ENCODE measurements around the gene TEX44.
"Not testable (repeated sequence)": the region's sequence is repeated elsewhere in the genome, so short reads cannot be mapped to it uniquely, and the experiment has no call there.

TEX44 gene

GRCh38 chr2:231571661-231572191 lies 20.9 kb upstream of the TEX44 start:
- DNase-seq (ENCODE audit: low spot score) = no peak

DNA sequence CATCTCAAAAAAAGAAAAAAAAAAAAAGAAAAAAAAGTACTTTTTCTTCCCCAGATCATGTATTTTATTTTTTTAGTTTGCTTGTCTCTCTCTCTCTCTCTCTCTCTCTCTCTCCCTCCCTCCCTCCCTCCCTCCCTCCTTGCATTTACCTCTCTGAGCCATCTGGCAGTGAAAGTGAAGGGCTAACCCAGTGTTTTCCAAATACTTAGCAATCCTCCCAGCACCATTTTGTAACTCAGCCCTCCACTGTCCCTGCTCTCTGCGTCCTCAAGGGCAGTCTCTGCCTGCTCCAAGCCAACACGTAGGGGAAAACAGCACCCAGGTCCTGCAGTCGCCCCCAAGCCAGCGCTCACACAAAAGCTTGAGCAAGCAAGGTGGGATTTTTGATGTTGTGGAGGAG lies 19.6 kb upstream of the TEX44 start:
- DNase-seq (ENCODE audit: low spot score) = no peak

- no peak for DNase-seq (ENCODE audit: low spot score)
These were observed 18.8 kb upstream of the TEX44 start for GRCh38 chr2:231573698-231574421.

DNA sequence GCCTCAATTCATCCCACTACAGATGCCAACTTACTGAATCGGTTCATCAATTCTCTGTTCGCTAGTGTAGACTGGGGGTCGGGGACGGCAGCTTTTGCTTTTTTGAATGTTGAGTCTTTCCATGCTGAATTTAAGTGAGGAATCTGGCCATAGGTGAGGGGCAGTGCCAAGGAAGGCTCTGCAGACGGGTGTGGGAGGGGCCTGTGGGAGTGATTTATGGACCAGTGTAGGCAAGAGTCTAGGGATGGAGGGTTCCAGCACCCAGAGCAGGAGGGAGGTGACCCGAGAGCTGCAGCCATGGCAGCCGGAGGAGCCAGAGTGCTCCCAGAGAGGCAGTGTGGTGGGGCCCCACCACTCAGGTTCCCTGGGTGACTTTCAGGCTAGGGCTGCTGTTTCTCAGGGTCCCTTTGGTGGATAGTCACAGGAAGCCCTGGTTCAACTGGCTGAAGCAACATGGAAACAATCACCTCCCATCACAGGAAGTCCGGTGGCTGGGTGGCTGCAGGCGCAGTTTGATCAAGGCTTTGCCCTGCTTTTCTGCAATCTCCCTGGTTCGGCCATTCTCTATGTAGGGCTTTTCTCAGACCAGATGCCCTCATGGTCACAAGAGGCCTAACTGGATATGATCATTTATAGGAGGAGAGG lies 16.9 kb upstream of the TEX44 start:
- DNase-seq (ENCODE audit: low spot score) = no peak

GRCh38 chr2:231576465-231576864 lies 16.2 kb upstream of the TEX44 start:
- DNase-seq (ENCODE audit: low spot score) = no peak

- not testable (repeated sequence) for DNase-seq (ENCODE audit: low spot score)
These were observed 14.0 kb upstream of the TEX44 start for GRCh38 chr2:231578655-231579054.

DNA sequence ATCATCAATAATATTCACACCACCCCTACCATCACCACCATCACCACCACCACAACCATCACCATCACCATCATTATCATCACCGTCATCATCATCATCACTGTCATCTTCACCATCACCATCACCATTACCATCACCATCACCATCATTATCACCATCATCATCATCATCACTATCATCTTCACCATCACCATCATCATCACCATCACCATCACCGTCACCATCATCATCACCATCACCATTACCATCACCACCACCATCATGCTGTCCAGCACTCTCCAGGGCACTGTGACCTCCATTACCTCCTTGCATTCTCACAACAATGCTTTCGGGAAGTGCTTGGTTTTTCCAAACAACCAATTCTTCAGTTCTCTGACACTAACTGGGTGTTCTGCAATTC lies 13.1 kb upstream of the TEX44 start:
- no peak for DNase-seq (ENCODE audit: low spot score)

DNA sequence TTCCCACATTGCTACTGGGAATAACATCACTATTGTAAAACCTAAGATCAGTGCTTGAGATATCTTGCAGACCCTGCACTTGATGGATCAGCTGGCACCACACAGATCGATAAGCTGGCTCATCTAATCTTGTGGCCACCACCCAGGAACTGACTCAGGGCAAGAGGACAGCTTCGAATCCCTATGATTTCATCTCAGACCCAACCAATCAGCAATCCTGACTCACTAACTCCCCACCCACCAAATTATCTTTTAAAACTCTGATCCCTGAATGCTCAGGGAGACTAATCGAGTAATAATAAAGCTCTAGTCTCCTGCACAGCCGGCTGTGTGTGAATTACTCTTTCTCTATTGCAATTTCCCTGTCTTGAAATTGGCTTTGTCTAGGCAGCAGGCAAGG lies 11.3 kb upstream of the TEX44 start:
- DNase-seq (ENCODE audit: low spot score) = no peak

DNA sequence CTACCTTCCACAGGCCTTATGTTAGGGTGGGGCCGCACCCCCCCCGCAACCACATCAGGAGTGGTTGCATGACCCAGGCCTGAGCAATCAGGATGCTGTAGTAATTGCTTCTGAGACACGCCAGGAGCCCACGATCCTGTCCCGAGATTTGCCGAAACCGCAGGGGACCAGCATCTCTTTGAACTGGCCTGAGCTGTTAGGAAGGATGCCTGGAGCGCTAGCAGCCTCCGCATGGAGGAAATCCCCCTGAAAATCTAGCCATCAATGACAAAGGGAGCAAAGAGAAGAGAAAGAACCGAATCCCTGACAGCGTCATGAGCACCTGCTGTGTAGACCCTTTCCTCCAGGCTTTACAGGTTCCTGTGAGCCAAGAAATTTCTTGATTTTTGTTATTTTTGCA lies 8.7 kb upstream of the TEX44 start:
- no peak for DNase-seq (ENCODE audit: low spot score)

- DNase-seq (ENCODE audit: low spot score) = not testable (repeated sequence)
These were observed 4.9 kb upstream of the TEX44 start for GRCh38 chr2:231587744-231588143.

GRCh38 chr2:231589656-231590055 lies 3.0 kb upstream of the TEX44 start:
- no peak for DNase-seq (ENCODE audit: low spot score)

DNA sequence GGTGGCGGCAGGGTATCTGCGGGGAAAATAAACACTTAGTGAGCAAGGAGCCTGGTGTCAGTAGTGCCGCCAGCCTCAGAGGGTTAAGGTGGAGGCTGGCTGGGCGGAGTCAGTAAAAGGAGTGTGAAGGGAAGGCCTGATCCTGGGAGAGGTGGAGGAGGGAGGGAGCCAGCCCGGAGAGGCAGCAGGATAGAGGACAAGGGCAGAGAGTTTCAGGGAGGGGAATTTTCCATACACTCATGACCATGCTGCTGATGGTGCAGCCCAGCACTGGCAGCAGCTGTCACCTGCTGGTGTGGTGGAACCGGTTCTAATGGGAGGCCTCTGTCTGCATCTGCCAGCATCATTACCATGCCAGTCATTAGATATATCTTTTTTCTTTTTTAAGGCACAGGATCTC lies 2.0 kb upstream of the TEX44 start:
- DNase-seq (ENCODE audit: low spot score) = no peak

DNA sequence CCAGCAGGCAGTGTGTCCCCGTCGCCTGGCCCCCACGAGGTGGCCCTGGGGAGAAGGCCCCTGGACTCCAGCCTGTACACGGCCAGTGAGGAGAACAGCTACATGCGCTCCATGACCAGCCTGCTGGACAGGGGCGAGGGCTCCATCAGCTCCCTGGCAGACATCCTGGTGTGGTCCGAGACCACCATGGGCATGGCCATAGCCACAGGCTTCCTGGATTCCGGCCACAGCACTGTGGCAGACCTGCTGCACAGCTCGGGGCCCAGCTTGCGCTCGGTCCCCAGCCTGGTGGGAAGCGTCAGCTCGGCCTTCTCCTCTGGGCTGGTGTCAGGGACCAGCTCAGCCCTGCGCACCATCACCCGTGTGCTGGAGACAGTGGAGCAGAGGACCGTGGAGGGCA lies 1.0 kb downstream of the TEX44 start:
- DNase-seq (ENCODE audit: low spot score) = no peak

GRCh38 chr2:231597014-231597611 lies 4.4 kb downstream of the TEX44 start:
- DNase-seq (ENCODE audit: low spot score) = no peak

DNA sequence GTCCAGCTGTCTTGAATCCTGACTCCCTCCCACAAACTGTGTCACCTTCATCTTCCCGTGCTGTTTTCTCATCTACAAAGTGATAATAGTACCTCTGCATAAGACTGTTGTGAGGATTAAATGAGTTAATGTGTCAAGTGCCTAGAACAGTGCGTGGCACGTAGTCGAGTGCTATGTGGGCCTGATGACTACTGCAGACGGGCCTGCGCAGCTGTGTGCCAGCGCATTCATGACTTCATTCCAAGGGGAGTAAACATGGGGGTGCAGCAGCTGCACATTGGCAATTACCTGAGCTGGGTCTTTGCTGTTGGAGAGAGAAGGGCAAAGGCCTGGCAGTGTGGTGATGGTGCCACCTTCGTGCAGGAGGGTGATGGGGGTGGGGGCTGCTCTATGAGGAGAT lies 5.0 kb downstream of the TEX44 start:
- DNase-seq (ENCODE audit: low spot score) = no peak

DNA sequence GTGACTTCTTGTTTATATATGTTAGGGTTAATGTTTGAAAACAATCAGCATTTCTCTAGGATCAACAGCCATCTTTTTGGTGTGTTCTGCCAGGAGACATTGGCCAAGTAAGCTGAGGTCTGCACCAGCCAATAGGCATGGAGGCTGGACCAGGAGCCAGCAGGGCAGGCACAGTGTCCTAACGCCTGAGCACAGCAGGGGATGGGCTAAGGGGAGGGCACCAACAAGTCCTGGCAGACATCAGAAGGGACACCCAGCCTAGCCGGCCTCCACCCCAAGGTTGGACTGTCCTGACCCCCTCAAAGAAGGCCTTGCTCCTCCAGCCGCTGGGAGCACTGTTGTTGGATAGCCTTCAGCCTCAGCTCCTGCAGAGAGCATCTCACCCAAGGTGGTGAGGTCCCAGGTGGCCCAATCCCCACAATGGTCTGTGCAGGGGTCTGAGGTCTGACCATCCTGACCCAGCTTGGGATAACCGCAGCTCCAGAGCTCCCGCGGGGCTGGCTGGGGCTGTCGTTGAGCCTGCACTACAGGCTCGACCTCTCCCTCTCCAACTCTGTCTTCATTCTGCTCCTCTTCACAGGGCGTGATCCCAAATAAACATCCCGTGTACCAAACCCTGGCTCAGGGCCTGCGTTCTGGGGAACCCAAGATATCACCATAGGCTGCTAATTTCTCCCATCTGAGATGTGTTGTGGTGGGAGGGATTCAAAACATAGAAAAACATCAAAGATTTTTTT lies 8.1 kb downstream of the TEX44 start:
- no peak for DNase-seq (ENCODE audit: low spot score)

DNA sequence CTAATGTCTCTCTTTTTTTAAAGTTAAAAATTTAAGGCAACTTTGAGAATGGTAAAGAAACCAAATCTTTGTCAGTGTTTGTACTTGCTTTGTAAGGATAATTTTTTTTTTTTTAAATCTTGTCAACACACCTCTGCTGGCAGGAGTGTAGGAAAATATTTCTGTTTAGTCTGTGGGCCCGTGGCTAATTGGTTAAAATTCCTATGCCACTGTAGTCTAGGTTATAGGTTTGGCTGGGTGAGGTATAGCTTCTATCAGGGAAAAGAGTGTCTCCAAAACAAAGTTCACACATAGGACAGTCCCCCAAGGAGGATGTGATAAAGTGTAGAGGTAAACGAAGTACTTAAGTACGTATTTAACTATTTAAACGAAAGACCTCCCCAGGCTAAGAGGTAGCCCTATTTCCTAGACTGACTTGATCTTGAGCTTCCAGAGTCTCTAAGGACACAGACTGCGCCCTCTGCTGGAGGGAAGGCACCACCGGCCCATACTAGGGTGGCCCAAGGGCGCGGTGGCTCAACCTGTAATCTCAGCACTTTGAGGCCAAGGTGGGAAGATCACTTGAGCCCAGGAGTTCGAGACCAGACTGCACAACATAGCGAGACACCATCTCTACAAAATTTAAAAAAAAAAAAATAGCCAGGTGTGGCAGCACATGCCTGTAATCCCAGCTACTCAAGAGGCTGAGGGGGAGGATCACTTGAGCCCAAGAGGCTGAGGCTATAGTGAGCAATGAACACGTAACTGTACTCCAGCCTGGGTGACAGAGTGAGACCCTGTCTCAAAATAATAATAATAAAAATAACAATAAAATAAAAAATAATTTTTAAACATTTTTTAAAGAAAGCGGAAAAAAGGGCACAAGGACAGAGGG lies 8.9 kb downstream of the TEX44 start:
- DNase-seq (ENCODE audit: low spot score) = peak; percentile 83

DNA sequence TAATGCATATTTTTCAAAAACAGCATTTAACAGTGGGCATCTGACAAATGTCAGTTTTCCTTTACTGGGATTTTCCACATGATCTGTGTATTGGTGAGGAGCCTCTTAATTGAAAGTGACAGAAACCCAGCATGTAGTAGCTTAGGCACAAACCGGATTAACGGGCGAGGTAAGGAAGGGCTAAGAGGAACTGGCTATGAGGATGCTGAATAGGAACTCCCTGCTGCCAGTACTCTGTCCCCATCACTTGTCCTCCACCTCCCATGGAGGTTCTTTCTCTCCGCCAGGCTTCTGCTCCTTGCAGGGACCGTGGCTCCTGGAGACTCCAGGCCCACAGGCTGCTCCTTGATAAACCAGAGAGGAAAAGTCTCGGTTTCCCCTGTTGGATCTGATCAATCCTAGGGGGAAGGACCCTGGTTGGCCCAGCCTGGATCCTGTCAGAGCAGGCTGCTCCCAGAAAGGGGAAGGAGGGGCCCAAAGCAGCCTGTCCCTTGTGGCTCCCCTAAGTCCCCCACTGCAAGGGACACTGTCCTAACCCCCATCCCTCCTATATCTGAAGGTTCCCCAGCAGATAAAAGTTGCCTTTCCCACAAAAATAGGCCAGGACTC lies 10.3 kb downstream of the TEX44 start:
- DNase-seq (ENCODE audit: low spot score) = no peak

GRCh38 chr2:231604101-231604684 lies 11.5 kb downstream of the TEX44 start:
- DNase-seq (ENCODE audit: low spot score) = no peak

DNA sequence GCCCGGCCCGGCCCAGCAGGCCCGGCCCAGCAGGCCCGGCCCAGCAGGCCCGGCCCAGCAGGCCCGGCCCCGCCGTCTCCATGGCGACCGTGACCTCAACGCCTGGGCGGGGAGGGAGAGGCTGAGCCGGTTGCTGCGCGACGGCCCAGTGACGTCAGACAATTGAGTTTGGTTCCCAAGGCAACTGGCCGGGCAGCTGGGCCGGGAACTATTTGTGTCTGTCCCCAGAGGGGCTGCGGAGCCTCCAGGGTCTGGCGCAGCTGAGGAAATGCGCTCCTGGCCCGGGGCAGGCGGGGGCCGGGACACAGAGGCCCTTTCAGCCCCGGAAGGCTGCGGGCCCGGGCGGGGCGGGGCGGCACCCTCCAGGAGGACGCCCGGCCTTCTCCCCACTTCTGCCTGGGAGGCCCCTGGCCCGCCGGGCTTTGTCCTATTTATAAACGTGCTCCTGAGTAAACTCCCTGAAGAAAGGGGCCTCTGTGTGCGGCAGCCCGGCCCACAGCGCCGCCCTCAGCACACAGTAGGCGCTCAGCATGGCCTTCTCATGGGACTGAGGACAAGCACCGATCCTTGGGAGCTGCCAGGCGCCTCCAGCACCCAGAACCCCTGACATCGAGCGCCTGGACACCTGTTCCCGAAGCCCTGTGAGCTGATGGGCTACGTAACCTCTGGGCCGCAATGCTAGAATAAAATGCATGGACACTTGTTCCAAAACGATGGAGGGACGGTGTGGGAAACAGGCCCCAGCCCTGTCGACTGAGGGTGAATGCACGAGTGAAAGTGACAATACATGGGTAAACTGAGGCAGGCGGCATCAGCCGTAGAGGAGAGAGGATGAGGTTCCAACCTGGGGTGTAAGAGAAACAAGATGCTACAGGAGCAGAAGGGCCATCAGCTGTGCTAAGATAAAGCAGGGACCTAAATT lies 12.3 kb downstream of the TEX44 start:
- peak; percentile 93 for DNase-seq (ENCODE audit: low spot score)

Data from activated CD4-positive, alpha-beta T cell treated with anti-CD3 and anti-CD28 coated beads, Interleukin-2, Interleukin-4, amounts not matched to agents 100 ng/mL and 50 ng/mL, durations not matched to agents 16 hours and 8 hours (primary cell).